Measurements from ENCODE around the gene NOL7.

- TF ChIP-seq POLR2AphosphoS5 (IDR thresholded peaks at IDR 0.05; ENCODE audit: low read depth, low read length) = no peak
- no peak for TF ChIP-seq TAF1 (IDR thresholded peaks at IDR 0.05; ENCODE audit: borderline replicate concordance, insufficient read depth, low read length)
- no peak for TF ChIP-seq FOXP2 (optimal IDR thresholded peaks at IDR 0.05; ENCODE audit: borderline replicate concordance, extremely low read depth, extremely low read length, insufficient read depth)
- TF ChIP-seq SIN3A (IDR thresholded peaks at IDR 0.05; ENCODE audit: borderline replicate concordance, insufficient read depth, low read length) = no peak
These were observed 21.4 kb upstream of the NOL7 start for GRCh38 chr6:13593720-13594119.

Measured in PFSK-1 (cell line).